Activated T-helper 1 cell treated with Interleukin-2 at 50 U/mL for 16 hours (primary cell): Measurements from ENCODE around the gene HMGCS2.
"Not testable (repeated sequence)": the region's sequence is repeated elsewhere in the genome, so short reads cannot be mapped to it uniquely, and the experiment has no call there.

Source experiments
- DNase-seq: peaks from one replicate; pipeline ENCODE4 v3.0.0-alpha.2; 2020; ENCODE audit warnings: low read depth

HMGCS2 gene

DNA sequence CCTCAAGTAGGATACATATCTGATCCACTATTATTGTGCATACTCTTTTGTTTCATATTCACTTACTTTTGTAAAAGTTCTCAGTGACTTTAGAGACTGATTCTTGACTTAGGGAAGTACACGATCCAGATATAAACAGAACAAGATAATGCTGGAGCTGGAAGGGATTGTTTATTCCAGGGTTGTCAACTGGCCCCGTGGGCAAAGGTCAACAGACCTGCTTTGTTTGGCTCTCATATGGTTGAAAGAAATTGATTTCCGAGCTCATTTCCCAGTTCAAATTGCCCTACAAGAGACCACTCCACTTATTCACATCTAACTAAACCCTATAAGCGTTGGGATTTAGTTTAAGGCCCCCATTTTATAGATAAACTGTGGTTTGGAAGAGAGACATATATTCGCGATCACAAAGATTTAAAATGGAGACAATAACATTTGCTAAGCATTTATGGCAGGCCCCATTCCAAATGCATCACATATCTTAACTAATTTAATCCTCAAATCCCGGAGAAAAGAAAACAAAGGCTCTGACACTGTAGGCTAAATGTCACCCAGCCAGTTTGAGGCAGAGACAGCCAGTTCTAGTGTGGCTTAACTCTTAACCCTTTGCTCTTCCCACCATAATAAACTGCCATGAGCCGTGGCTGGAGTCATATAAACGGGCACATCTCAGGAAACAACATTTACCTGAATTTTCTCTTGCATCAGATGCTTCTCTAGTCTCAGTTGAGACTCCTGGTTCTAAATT, 21.9 kb upstream of the HMGCS2 start:
- DNase-seq, result no peak

DNA sequence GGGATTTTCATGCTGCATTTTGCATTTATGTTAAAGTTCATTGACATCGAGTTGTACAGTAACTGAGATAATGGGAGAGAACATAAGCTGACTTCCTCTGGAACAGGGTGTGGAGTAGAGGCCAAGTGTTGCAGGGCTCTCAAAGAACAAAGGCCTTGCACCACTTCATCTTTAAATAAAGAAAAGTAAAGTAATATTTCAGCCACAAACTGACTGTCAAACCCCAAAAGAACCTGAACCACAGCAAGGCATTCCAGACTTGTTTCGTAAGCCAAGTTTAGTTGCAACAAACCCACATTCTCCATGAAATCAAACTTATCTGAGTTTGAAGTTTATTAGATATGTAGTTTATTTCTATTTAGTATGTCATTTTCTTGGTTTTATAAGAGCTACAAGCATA, 19.1 kb upstream of the HMGCS2 start:
- no peak for DNase-seq

DNA sequence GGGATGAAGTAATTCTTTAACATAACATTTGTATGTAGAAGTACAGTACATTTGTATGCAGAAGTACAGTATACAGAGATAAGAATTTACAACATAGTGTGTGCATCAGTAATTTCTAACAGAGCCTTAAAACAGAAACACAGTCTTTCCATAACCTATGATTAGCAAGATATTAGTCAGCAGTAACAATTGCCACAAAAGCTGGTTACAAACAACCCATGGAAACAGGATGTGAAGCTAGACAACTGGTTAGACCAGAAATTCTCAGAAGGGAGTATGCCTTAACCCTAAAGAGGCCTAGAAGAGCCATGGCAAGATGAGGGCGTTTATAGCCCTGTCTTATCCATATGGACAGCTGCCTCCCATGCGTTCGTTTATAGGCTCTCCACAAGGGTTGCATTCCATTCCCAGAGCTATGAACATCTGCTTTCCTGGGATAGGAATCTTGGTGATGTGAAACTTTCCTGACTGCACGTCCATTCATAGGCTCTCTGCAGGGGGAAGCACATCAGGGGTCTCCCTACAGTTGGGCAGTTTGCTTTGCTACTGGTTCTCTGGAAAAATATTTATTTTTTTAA, 17.9 kb upstream of the HMGCS2 start:
- DNase-seq, result not testable (repeated sequence)

DNA sequence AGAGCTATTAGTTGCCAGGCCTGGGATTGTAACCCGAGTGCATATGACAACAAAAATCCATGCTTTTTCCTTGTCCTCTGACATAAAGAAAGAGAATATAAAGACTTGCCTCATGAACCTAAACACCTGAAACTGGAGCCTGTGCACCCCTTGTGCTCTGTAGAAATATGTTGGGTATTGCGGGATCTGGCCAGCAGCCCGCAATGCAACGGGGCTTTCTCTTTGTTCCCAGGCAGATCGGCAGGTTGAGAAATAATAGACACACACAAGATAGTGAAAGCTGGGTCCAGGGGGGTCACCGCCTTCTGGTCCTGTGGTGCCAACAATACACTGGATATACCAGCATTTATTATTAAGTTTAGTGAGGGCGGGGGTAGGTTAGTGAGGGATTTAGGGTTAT, 17.3 kb upstream of the HMGCS2 start:
- not testable (repeated sequence) for DNase-seq

DNA sequence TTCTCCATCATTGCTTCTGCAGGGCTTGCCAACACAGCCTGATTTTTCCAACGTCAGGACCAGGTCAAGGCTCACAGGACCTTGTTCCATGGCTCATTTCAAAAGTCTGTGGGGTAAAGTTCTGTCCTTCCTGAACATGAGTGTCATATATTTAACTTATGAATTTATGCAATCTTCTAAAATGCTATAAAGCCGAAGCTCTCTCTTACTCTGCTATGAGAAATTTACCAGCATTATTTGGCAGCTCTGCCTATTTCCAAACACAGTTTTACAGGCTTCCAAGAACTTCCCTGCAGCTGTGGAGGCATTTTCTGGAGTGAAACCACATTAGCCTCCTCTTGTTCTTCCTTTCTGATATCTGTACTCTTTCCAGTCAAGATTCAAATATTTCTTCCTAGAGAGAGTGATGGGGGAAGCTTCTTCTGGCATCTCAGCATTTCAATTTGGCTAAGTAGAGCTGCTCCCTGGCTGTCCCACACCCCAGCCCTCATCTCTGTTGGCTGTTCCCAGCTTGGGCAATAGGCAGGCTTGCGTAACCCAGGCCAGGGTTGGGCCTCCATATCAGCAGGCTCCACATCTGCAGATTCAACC, 15.6 kb upstream of the HMGCS2 start:
- no peak for DNase-seq

DNA sequence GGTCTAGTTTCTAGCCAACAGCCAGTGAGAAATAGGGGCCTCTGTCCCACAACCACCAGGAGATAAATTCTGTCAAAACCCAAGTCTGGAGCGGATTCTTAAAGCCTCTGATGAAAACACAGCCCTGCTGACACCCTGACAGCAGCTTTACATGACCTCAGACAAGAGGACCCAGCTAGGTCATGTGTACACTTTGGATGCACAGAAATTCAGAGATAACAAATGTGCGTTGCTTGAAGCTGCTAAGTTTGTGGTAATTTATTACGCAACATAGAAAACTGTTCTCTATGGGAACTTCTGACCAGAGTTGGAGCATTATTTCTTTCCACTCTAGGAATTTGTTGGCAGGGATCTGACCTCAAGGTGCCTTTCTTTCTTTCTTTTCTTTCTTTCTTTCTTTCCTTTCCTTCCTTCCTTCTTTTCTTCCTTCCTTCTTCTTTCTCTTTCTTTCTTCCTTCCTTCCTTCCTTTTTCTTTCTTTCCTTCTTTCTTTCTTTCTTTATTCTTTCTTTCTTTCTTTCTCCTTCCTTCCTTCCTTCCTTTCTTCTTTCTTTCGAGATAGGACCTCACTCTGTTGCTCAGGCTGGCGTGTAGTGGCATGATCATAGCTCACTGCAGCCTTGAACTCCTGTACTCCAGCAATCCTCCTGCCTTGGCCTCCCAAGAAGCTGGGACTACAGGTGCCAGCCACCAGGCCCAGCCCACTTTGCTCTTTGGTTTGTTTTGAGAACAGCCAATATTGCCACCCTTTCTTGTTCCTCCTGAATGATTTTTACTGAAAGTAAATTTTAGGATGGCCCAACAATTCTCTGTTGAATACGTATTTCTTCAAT, 14.9 kb upstream of the HMGCS2 start:
- no peak for DNase-seq

DNA sequence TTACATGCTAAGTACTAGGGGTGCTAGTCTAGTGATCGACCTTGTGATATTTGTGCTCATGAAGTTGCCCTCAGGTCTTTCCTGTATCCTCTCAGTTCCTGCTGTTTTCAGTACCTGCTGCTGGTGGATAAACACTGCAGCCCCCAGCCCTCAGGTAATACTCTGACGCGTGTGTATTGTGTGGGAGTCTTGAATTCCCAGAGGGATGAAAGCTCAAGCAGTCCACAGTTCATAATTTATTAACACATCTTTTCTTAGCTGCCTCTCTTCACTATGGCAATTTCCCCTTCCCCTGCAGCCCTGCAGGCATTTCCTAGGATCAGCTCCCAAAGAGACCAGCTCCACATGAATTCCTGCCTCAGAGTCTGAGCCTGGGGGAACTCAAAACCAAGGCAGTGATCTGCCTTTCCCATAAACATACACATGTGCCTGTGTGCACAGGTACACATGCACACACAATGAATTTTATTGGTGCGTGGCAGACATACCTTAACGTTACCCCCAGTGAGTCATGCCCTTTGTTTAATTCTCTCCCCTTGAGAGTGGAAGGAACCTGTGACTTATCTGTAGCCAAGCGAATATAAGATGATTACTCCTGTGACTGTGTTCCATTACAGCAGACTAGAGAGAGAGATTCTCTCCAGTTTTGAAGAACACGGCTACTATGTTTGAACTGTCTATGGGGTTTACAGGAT, 14.1 kb upstream of the HMGCS2 start:
- no peak for DNase-seq

DNA sequence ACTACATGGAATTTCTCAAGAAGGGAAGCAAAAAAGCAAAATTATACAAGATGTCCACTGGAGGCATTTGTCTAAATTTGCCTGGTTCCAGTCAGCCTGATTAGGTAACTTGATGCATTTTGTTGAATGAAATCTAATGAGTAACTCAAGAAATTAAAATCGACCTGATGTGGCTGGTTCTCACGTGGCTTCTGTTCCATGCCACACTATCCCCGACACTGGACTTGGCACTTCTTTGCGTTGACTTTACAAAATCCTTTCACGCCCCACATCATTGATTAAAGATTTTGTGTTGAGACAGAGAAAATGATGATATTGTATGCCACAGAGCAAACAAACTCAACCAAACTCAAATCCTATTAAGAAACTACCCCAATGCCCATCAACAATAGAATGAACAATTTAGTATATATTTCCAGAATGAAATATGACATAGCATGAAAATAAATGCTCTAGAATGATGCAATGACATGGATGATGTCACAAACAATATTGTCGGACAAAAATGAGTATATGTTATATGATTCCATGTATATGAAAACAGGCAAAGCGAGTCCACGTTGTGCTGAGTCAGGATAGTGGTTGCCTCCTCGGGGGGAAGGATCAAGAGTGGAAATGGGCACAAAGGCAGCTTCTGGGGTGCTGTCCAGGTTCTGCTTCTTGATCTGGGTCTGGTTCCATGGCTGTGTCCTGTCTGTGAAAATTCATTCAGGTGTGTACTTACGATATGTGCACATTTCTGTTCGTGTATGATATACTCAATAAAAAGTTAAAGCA, 12.9 kb upstream of the HMGCS2 start:
- no peak for DNase-seq

DNA sequence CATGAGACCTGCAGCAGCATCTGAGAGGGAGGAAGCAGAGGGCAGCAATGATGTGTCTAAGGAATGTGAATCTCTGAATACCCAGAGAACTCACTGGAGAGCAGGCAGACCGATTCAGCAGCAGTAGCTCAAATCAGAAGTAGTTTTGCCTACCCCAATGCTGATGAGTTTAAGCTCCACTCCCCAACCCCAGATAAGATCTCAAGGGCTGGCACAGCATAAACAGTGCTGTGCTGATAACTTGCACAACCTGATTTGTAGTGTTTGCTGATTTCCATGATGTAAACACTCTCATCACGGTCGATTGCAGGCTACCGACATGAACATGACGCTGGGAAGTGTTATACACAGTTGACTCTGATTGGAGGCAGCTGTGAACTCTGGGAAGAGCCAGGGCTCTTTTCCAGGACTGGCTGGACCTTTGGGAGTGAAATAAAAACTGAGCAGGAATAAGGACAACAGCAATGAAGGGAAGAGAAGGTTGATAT, 11.2 kb upstream of the HMGCS2 start:
- DNase-seq, result no peak

DNA sequence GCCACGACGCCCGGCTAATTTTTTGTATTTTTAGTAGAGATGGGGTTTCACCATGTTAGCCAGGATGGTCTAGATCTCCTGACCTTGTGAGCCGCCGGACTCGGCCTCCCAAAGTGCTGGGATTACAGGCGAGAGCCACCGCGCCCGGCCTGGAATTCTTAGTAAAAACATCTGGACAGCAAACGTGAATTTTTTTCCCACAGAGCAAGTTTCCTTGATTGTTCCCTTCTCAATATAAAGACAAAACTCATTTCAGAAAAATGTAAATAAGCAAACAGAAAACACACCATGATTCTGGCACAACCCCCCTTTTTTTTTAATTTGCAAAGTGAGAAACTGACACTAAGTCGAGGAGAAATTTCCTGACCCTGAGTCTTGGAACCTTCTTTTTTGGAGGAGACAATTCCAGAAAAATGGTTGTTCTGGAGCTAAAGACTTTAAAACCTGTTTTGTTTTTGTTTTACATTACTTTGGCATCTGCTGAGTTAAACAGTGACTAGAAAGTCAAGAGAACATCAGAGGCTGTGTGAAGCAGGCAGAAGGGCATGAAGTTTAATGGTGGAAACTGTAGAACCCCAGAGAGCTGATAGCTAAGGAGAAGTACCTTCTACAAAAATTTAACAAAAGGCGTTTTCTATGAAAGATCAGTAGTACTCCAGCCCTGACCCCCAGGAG, 10.3 kb upstream of the HMGCS2 start:
- no peak for DNase-seq

DNA sequence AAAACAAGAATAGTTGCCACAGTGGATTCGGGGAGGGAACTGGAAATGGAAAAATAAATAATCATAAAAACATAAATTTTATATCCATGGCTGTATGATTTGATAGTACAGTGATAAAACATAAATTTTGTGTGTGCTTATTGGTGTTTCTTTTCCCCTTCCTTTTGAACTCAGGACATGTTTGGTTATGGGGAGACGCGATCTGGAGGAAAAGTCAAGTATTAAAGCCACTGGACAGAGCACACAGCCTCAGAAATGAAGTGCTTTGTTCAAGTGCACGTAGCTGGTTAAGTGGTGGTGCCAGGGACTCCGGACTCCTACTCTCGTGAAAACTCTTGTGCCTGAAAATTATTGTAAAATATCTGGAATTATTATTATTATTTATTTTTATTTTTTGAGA, 9.7 kb upstream of the HMGCS2 start:
- no peak for DNase-seq

DNA sequence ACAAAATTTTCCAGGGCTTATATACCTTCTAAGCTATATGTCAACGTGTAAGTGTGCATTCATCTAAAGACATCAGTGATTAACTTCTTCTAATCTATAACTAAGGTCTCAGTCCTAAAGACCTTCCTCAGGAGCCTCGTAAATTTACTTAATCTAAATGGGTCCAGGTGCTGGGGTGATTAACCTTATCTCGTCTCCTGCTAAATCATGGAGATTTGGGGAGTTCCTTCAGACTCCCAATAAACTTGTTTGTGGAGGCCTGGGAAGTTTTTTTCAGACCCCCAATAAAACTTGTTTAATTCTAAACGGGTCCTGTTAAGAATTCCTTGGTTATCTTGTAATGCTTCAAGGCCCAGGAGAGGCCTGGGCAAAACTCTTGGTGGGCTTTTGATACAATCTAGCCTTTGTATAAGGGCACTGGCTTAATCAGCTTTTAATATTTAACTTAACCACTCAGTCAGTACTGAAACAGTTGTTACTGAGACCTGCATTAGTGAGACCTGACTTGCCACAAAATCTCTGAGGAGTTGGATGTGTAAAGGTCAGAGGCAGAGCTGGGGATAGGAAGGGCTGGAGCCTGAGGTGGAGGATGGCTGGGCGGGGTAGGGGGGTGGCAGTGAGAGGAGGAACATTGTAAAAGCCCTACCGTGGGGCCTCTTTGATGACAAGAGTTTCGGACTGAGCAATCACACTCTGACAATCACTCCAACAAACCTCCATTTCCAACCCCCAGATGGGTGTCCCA, 6.2 kb upstream of the HMGCS2 start:
- no peak for DNase-seq

DNA sequence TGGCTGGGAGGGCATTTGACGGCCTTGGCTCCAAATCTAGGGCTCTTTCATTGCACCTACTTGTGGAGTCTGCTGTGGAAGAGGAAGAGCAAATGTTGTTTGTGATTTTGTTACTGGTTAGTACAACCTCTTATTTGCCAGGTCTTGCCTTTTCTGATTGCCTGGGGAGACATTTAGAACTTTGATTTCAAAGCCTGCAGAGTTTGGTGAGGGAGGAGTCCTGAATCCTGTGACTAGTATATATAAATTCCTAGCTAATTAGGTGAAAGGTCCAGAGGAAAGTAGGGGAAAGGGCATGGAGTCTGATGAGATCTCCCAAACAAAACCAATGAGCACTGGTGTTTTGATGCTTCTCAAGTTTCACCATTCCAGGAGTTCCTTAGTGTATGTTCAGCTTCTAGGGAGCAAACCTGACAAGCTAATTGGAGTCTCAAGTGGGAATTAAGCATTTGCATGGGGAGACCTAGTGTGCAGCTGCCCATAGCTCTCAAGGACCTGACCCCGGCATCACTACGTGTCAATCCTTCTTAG, 5.1 kb upstream of the HMGCS2 start:
- no peak for DNase-seq

DNA sequence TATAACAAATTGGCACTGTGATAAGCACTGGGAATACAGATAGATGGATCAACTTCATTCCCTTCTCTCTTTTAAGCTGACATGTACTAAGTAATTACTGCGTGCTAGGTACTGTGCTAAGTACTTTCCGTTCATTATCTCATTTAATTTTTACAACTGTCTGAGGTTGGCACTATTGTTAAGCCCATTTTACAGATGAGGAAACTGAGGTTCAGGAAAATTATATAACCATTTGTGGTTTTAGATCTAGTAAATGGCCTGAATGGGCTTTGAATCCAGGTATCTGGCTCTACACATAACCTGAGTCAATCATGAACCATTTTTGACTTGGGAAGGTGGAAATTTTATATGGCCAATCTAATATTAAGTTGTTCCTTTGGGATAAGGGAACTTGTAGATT, 3.6 kb upstream of the HMGCS2 start:
- no peak for DNase-seq

DNA sequence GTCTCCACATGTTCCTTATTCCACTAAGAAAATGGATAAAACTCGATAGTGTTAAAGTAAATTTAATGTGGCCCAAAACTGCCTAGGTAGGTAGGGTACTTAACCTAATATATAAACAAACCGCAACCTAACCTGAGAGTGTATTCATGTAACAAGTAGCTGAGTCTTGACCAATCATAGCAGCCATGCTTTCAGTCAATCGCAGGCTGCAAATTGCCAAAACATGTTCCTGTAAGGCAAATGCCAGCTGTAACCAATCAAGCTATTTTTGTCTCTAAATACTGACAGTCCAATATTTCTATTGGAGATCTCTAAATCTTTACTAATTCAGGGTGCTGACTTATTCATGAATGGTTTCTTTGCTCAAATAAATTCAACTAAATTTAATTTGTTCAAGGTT, 3.1 kb upstream of the HMGCS2 start:
- DNase-seq, result no peak

DNA sequence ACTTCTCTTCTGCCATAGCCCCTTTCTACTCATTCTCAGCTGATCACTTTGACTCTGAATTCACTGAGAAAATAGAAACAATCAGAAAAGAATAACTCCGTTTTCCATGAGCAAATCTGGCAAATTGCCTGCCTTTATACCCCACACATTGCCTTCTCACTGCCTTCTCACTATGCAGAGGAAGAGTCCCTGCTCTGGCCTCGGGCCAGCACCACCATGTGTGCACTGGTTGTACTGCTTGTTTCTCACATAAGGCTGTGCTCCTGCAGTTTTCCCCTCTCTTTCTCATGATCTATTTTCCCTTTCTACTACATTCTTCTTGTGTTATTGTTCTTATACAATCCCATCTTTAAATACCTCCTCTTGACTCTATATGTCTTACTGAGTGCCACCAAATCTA, 2.3 kb upstream of the HMGCS2 start:
- DNase-seq, result no peak

DNA sequence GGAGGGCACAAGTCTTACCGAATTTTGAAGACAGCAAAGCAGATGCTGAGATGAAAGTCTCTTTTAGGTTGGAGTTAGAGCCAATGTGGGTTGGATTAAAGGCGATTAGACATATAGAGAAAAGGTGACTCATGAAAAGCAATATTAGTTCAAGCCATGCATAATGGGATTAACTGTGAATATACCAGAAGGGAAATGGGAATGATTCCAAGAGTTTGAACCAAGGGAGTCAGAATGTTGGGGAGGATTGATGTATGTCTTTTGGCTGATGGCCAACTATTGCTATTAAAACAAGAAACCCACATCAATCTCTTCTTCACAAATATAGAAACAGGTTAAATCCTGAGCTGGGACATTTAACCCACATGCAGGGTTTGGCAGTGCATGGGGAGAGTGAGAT, 1.2 kb downstream of the HMGCS2 start:
- DNase-seq, result no peak

DNA sequence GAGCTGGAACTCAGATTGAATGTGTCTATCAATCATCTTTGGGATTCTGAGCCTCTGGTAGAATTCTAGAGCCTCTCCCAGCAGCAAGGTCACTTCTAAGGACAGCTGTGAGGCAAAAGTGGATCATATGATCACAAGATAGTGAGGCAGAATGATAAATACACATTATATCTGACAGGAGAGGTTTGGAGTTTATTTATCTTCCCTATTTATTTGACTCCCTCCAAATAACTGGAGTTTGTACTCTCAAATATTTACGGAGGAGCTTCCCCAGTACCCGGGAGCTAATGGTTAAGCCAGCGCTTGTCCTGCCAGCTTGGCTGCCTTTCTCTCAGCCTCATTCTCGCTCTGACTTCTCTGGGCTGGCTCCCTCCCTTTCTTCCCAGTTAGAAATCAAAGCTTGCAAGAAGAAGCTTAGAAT, 2.3 kb downstream of the HMGCS2 start:
- no peak for DNase-seq

DNA sequence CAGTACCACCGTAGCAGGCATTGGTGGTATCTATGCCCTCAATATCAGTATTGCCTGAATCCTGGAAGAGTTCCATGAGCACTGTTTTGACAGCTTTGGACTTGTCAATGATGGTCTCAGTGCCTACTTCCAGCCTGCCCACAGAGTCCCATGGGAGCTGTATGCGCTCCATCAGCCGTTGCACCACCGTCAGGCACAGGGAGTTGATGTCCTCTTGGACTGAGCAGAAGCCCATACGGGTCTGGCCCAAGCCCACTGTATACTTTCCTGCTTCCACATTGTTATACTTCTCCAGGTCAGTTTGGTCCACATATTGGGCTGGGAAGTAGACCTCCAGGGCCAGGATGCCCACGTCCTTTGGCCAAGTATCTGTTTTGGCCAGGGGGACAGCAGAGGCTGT, 4.5 kb downstream of the HMGCS2 start:
- DNase-seq, result no peak

DNA sequence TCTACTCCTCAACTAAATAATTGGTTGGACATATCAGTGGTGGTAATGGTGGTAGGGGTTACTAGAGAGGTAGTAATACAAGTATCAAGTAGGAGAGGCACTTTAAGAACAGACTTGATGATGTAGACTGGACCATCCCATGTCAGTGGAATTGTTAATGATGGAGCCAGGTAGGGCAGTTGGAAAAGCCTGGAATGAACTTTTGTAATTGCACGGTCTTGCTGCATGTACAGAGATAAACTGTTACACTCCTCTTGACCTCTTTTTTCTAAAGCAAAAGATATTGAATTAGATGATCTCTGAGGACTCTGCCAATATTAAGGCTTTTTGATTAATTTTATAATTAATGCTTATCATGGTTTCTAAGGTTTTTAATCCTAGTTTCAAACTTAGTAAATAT, 5.8 kb downstream of the HMGCS2 start:
- no peak for DNase-seq
